Measurements from ENCODE around the gene CD9.
A peak's percentile ranks its signal among the peaks of the same experiment; 100 is the strongest.

The CD9 gene

GRCh38 chr12:6257007-6257406 is 56.8 kb downstream of the CD9 start:
- peaks cover 10% of the 10 kb centered on the region for H3K27me3 Mint-ChIP-seq
- H3K27ac Mint-ChIP-seq: no peak overlapping the region
- DNase-seq (no peak), ATAC-seq (no peak)
- no peak overlapping the region for H3K4me3 Mint-ChIP-seq
- no peaks in the 10 kb centered on the region for H3K4me1 Mint-ChIP-seq
- H3K9me3 Mint-ChIP-seq: no peaks in the 10 kb centered on the region
- no peaks in the 10 kb centered on the region for H3K36me3 Mint-ChIP-seq (ENCODE audit: low read depth)

GRCh38 chr12:6262211-6262610 is 62.0 kb downstream of the CD9 start:
- H3K9me3 Mint-ChIP-seq: no peaks in the 10 kb centered on the region
- H3K4me3 Mint-ChIP-seq: no peak overlapping the region
- H3K27ac Mint-ChIP-seq: no peak overlapping the region
- H3K4me1 Mint-ChIP-seq: peaks cover 13% of the 10 kb centered on the region
- H3K36me3 Mint-ChIP-seq (ENCODE audit: low read depth): no peaks in the 10 kb centered on the region
- no peak for ATAC-seq
- DNase-seq: no peak
- peaks cover 3% of the 10 kb centered on the region for H3K27me3 Mint-ChIP-seq

DNA sequence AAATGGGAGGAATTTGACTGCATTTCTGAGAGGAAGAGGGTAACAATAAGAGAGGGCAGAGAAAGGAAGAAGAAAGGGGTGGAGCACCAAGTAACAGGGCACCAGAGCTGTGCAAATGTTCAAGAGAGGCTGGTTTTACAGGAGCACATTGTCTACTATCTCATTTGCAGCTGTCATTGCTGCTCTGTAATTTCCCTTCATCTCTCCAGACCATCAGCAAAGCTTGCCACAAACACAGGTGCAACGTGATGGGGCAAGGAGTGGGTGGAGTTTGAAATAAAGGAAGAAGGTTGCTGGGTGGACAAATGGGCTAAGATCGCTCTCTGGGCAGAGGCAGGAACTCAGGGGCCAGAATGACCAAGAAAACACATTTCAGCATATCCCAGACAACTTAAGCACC is 62.4 kb downstream of the CD9 start:
- no peak overlapping the region for H3K27ac Mint-ChIP-seq

DNA sequence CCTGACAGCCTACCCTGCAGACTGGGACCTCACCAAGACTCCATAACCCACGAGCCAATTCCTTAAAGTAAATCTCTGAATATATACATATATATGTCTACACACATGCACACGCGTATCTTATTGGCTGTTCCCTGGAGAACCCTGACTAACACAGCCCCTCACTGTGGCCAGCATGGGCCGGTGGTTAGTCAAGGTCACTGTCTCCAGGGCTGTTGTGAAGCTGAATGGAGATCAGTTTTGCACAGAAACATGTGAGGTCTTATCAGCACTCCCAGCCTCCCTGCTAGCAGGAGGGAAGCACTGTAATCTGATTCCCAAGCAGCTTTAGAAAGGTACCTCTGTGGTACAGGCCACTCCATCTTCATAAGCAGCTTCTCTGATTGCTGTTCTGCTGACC is 63.7 kb downstream of the CD9 start:
- Mint-ChIP-seq H3K4me1 (peaks cover 20% of the 10 kb centered on the region), H3K27ac (no peak overlapping the region), H3K27me3 (peaks cover 3% of the 10 kb centered on the region), H3K4me3 (no peak overlapping the region), H3K36me3 (ENCODE audit: low read depth) (no peaks in the 10 kb centered on the region), H3K9me3 (no peaks in the 10 kb centered on the region)
- DNase-seq: no peak
- ATAC-seq: no peak

More for the DNA sequence above, 62.4 kb downstream of the CD9 start:
- Mint-ChIP-seq H3K4me3 (no peak overlapping the region), H3K36me3 (ENCODE audit: low read depth) (no peaks in the 10 kb centered on the region), H3K9me3 (no peaks in the 10 kb centered on the region), H3K27me3 (peaks cover 3% of the 10 kb centered on the region), H3K4me1 (peaks cover 17% of the 10 kb centered on the region)
- no peak for ATAC-seq
- DNase-seq: no peak

DNA sequence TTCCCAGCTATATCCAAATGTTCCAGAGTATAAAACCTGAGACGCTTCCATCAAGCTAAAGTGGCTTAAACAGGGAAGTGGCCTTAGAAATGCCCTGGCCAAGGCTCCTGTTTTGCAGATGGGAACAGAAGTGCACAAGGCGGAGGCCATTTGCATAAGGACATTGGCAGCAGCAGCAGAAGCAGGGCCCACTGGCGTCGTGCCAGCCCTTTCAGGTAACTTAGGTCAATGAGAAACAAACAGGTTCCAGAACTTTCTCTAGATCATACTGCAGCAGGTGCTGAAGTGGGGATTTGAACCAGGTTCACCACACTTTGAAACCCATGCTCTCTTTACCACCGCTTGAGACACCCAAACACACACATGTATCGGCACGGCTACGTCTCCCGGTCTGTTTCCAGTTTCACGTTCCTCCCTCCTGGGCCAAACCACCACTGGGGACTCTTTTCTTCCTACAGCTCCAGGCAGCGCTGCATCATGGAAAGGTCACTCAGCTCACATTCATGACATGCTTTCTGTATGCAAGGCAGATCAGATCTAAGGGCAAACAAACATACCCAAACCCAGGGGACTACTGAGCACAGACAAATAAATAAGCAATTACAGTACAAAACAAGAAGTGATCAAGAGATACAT is 64.3 kb downstream of the CD9 start:
- Mint-ChIP-seq H3K36me3 (ENCODE audit: low read depth) (no peaks in the 10 kb centered on the region), H3K4me1 (peaks cover 20% of the 10 kb centered on the region), H3K27ac (no peak overlapping the region), H3K4me3 (no peak overlapping the region), H3K9me3 (no peaks in the 10 kb centered on the region), H3K27me3 (peaks cover 3% of the 10 kb centered on the region)
- no peak for ATAC-seq
- DNase-seq: no peak

DNA sequence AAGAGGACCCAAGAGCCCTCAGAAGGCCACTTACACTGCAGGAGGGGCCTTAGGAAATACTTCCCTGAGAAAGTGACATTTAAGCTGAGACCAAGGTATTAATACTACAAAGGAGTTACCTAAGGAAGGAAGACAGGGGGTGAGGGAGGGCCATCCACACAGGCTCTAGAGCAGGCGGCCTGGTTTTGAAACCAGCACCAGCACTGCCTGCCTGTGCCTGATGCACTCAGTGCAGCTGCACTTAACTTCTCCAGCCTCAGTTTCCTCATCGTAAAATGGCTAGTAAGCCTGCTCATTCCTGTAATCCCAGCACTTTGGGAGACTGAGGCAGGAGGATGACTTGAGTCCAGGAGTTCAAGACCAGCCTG is 64.8 kb downstream of the CD9 start:
- H3K27me3 Mint-ChIP-seq: peaks cover 3% of the 10 kb centered on the region
- no peak overlapping the region for H3K4me3 Mint-ChIP-seq
- no peaks in the 10 kb centered on the region for H3K9me3 Mint-ChIP-seq
- H3K27ac Mint-ChIP-seq: no peak overlapping the region
- H3K36me3 Mint-ChIP-seq (ENCODE audit: low read depth): no peaks in the 10 kb centered on the region
- DNase-seq: no peak
- ATAC-seq: no peak
- peaks cover 20% of the 10 kb centered on the region for H3K4me1 Mint-ChIP-seq

DNA sequence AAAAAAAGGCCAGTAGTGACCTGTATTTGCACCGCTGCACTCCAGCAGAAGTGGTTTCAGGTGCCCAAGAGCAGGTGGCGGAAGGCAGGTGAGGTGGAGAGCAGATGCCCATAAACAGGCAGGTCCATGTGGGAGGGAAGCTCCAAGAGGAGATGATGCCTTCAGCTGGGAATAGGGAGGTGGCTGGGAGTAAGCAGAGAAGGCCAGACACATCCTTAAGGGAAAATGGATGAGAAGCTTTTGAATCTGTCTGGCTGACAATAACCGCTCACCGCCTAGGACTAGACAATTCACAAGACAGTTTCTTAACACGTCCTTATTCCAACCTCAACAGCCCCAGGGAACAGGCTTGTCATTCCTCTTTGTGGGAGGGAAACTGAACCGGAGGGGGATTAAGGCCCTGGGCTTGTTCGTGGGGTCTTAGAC is 66.4 kb downstream of the CD9 start:
- Mint-ChIP-seq H3K36me3 (ENCODE audit: low read depth) (no peaks in the 10 kb centered on the region), H3K27me3 (peaks cover 7% of the 10 kb centered on the region), H3K4me1 (peaks cover 22% of the 10 kb centered on the region), H3K4me3 (no peak overlapping the region), H3K27ac (peak overlapping the region; percentile 82), H3K9me3 (no peaks in the 10 kb centered on the region)
- ATAC-seq: no peak
- DNase-seq: no peak

- peak overlapping the region; percentile 82 for H3K27ac Mint-ChIP-seq
- no peak overlapping the region for H3K4me3 Mint-ChIP-seq
- ATAC-seq: peak; percentile 92
- H3K27me3 Mint-ChIP-seq: peaks cover 8% of the 10 kb centered on the region
- no peaks in the 10 kb centered on the region for H3K9me3 Mint-ChIP-seq
- DNase-seq: peak; percentile 69
- no peaks in the 10 kb centered on the region for H3K36me3 Mint-ChIP-seq (ENCODE audit: low read depth)
- H3K4me1 Mint-ChIP-seq: peaks cover 23% of the 10 kb centered on the region
These were observed 66.9 kb downstream of the CD9 start for GRCh38 chr12:6266971-6267721.

- no peak overlapping the region for H3K27ac Mint-ChIP-seq
- H3K4me3 Mint-ChIP-seq: no peak overlapping the region
- peaks cover 15% of the 10 kb centered on the region for H3K27me3 Mint-ChIP-seq
- DNase-seq (no peak), ATAC-seq (no peak)
- H3K9me3 Mint-ChIP-seq: no peaks in the 10 kb centered on the region
- no peaks in the 10 kb centered on the region for H3K36me3 Mint-ChIP-seq (ENCODE audit: low read depth)
- H3K4me1 Mint-ChIP-seq: peaks cover 34% of the 10 kb centered on the region
These were observed 68.4 kb downstream of the CD9 start for GRCh38 chr12:6268484-6269157.

DNA sequence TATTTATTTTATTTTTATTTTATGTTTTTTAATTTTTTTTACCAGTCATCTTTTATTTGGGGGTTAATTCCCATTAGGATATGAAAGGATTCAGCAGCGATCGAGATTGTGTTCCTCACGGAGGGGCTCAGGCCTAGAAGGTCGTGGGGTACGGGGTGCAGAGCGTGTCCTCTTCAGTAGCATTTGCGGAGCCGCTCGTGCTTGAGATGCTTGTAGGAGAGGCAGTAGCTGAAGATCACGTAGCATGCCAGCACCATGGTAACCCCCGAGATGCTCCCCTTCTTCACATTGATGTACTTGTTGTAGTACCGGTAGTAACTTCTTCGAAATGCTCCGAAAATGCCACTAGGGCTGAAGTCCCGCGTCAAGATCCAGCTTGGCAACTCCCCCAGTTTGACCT is 69.8 kb downstream of the CD9 start:
- DNase-seq: no peak
- no peak overlapping the region for H3K27ac Mint-ChIP-seq
- H3K4me1 Mint-ChIP-seq: peaks cover 36% of the 10 kb centered on the region
- H3K4me3 Mint-ChIP-seq: no peak overlapping the region
- peaks cover 22% of the 10 kb centered on the region for H3K27me3 Mint-ChIP-seq
- H3K9me3 Mint-ChIP-seq: no peaks in the 10 kb centered on the region
- H3K36me3 Mint-ChIP-seq (ENCODE audit: low read depth): no peaks in the 10 kb centered on the region
- no peak for ATAC-seq

GRCh38 chr12:6271281-6271680 is 71.1 kb downstream of the CD9 start:
- H3K27ac Mint-ChIP-seq: no peak overlapping the region

GRCh38 chr12:6272300-6273204 is 72.4 kb downstream of the CD9 start:
- ATAC-seq (peak; percentile 10), DNase-seq (no peak)
- H3K27me3 Mint-ChIP-seq: peaks cover 43% of the 10 kb centered on the region
- H3K27ac Mint-ChIP-seq: no peak overlapping the region
- H3K36me3 Mint-ChIP-seq (ENCODE audit: low read depth): no peaks in the 10 kb centered on the region
- no peak overlapping the region for H3K4me3 Mint-ChIP-seq
- H3K9me3 Mint-ChIP-seq: no peaks in the 10 kb centered on the region
- H3K4me1 Mint-ChIP-seq: peaks cover 20% of the 10 kb centered on the region

More at GRCh38 chr12:6271281-6271680, 71.1 kb downstream of the CD9 start:
- no peaks in the 10 kb centered on the region for H3K9me3 Mint-ChIP-seq
- no peak for DNase-seq
- no peaks in the 10 kb centered on the region for H3K36me3 Mint-ChIP-seq (ENCODE audit: low read depth)
- H3K27me3 Mint-ChIP-seq: peaks cover 34% of the 10 kb centered on the region
- no peak overlapping the region for H3K4me3 Mint-ChIP-seq
- ATAC-seq: no peak
- H3K4me1 Mint-ChIP-seq: peaks cover 32% of the 10 kb centered on the region

DNA sequence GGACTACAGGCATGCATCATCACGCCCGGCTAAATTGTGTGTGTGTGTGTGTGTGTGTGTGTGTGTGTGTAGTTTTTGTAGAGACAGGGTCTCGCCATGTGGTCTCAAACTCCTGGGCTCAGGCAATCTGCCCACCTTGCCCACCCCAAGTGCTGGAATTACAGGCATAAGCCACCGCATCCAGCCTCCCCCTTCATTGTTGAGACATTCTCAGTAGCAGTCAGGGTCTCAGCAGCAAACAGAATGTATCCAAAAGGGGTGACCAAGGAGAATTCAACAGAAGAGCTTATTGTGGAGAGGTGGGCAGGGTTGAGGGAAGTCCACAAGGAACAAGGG is 73.0 kb downstream of the CD9 start:
- H3K4me3 Mint-ChIP-seq: no peak overlapping the region
- H3K27me3 Mint-ChIP-seq: peaks cover 43% of the 10 kb centered on the region
- no peaks in the 10 kb centered on the region for H3K9me3 Mint-ChIP-seq
- DNase-seq (no peak), ATAC-seq (no peak)
- H3K27ac Mint-ChIP-seq: no peak overlapping the region
- H3K4me1 Mint-ChIP-seq: peaks cover 23% of the 10 kb centered on the region
- no peaks in the 10 kb centered on the region for H3K36me3 Mint-ChIP-seq (ENCODE audit: low read depth)

DNA sequence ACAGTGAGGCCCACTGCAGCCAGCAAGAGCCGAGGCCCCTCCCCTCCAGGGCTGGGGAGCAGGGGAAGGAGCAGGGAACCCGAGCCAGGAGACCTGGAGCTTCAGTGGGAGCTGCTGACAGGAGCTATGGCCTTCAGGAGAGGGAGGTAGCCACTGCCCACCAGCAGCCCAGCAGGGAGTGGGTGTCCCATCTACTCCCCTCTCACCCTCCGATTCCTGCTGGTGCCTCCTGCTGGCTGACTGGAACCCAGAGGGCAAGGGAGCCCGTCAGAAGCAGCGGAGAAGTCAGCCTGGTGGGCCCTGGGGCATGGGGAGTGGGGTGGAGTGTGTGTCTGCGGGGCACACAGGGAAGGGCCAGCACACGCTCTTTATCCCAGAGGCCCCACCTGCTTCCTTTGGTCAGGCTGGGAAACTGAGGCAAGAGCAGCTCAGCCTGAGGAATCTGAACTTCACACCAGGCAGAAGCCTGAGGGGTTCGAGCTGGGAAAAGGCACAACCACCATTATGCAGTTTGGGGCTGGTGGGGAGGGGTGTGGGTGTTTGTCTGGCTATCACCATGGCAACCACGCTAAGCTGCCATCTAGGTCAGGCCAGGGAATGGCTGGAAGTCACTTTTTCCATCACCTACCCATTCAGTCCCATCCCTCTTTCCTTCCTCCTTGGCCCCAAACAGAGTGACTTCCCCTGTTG is 73.5 kb downstream of the CD9 start:
- no peaks in the 10 kb centered on the region for H3K9me3 Mint-ChIP-seq
- H3K4me1 Mint-ChIP-seq: peaks cover 24% of the 10 kb centered on the region
- DNase-seq: no peak
- no peaks in the 10 kb centered on the region for H3K36me3 Mint-ChIP-seq (ENCODE audit: low read depth)
- ATAC-seq: no peak
- no peak overlapping the region for H3K4me3 Mint-ChIP-seq
- H3K27me3 Mint-ChIP-seq: peaks cover 43% of the 10 kb centered on the region
- no peak overlapping the region for H3K27ac Mint-ChIP-seq
